GM12865 (cell line): ENCODE data around the gene PIGS.

Experiments used
- DNase-seq: peaks from one replicate; pipeline ENCODE4 v3.0.0; 2010; ENCODE audit warnings: low read depth
- H3K4me3 ChIP-seq: 2 replicates; pipeline ENCODE4 v1.5.1; 2011; ENCODE audit warnings: mild to moderate bottlenecking, low read depth, low read length, control low read depth
- TF ChIP-seq, protein P1 (sequence below): IDR thresholded peaks from 2 replicates; pipeline ENCODE4 v1.5.1; 2011; ENCODE audit warnings: low read length, control low read depth, low read depth, inconsistent platforms; ENCODE audit not compliant: insufficient read depth; ENCODE audit errors: missing control alignments

The PIGS gene

DNA sequence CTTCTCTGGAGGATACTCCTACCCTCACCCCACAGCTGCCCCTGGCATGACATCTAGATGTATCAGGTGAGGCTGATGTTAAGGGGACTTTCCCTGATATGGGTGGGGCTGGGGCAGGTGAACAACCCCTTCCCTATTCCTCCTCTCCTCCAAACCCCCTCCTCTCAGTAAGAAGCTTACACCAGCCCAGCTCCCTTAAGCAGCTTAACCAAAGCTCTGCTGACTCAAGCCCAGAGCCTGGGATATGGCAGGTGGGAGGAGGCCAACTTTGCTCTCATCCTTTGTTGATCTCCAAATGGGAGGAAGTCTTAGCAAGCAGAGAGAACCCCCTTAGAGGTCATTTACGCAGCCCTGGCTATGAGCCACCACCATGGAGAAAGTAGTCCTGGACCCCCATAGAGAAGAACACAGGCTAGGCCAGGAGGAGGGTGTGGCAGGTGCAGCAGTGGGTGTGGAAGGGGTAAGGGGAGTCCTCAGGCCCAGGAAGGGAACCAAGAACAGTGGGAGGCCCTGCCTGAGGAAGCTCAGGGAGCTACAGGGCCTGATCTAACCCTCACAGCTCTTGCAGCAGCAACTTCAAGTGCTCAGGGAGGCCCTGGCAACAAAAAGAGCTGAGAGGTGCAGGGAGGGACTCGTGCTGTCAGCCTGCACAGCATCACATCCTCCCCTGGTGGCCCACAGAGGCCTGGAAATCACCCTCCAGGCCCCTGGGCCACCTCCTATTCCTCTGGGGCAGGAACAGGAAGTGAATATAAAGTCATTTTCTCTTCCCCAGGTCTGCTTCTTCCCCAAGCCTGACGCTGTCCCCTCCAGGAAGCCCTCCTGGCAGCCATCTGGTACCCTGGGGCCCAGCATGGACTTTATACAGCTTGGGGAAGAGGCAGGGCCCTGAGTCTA lies 21.8 kb downstream of the PIGS start:
- peak; percentile 89 for DNase-seq
- peak overlapping the region; percentile 70 for H3K4me3 ChIP-seq
- TF ChIP-seq, protein P1, sequence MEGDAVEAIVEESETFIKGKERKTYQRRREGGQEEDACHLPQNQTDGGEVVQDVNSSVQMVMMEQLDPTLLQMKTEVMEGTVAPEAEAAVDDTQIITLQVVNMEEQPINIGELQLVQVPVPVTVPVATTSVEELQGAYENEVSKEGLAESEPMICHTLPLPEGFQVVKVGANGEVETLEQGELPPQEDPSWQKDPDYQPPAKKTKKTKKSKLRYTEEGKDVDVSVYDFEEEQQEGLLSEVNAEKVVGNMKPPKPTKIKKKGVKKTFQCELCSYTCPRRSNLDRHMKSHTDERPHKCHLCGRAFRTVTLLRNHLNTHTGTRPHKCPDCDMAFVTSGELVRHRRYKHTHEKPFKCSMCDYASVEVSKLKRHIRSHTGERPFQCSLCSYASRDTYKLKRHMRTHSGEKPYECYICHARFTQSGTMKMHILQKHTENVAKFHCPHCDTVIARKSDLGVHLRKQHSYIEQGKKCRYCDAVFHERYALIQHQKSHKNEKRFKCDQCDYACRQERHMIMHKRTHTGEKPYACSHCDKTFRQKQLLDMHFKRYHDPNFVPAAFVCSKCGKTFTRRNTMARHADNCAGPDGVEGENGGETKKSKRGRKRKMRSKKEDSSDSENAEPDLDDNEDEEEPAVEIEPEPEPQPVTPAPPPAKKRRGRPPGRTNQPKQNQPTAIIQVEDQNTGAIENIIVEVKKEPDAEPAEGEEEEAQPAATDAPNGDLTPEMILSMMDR: peak; percentile 24

DNA sequence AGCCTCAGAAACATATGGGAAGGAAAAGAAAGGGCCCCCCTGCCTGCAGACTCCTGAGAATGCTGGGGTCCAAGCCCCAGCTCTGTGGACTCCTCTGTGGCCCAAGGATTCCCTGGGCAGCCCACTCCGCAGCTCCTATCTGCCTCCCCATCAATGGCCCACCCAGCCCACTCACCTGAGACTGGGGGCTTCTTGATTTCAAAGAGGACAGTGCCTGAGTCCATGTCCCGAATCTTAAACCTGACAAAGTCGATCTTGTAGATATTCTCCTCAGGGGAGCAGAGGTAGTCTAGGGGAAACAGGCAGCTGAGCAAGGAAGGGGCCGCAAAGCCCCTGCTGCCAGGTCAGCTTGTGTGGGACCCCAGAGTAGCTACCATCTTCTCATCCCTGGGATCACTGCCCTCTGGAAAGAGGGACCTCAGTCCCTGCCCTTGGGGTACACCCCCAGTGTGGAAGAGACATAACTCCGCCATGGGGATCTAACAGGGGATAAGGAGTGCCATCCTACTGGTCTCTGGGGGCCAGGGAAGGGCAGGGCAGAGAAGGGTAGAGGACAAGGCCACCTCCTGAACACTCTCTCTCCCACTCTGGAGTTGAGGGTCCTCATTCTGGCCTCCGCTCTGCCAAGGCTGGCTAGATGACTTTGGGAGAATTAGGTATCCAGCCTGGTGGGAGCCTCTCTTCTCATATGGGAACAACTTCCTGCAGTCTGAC lies 22.8 kb downstream of the PIGS start:
- no peak overlapping the region for H3K4me3 ChIP-seq
- TF ChIP-seq, protein P1: no peak

DNA sequence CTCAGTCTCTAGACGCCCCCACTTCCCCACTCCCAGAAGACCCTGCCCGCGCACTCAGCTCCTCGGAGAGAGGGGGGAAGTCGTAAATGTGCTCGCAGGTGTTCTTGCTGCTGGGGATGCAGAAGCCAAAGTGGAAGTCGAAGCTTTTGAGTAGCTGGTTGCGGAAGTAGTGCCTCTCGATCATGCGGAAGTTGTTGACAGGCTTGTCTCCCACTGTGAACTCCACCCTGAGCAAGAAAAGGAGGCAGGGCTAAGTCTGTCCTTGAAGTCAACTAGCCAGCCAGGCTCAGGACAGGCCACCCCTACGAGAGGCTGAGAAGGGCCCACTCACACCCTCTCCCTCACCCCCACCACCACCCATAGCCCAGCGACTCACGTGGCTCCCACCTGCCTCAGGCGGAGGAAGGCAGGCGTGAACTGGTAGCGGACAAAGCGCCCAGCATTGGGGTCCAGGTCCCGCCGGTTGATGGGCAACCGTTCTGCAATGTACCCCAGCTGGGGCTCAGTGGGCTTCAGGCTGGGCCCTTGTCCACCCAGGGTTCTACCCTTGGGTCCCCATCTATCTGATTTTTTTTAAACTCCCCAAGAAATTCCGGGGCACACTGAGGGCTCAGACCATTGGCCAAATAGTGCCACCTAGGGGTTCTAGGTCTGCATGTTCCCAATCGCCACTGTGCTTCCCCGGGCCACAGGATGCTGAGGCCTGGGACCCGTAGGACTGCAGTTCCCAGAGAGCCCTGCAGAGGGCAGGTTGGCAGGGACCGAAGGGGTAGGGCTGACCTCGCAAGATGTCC lies 23.5 kb downstream of the PIGS start:
- peak overlapping the region; percentile 21 for H3K4me3 ChIP-seq
- TF ChIP-seq, protein P1: peak; percentile 95

More for the DNA sequence above, 22.8 kb downstream of the PIGS start:
- DNase-seq: no peak

DNA sequence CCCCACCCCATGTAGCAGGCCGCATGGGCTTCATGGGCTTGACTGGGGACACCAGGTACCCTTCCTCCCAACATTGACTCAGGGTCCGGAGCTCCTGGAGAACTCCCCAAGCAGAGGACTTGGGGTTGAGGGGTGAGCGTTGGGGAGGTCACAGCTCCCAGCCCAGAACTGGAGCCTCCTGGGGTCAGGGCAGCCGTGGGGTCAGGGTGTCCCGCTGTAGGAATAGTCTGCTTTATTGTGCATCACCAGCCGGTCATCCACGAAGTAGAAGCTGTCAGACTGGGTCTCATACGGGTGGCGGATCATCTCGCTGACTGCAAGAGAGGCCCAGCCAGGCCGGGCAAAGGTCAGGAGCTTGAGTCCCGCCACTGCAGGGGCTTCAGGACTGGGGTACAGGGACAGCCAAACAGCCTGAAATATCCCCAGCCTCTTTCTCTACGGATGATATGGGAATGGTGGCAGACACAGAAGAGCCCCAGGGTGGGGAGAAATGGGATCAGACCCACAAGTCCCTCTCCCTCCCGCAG lies 24.2 kb downstream of the PIGS start:
- no peak overlapping the region for H3K4me3 ChIP-seq
- DNase-seq: no peak
- TF ChIP-seq, protein P1: no peak

More for the DNA sequence above, 23.5 kb downstream of the PIGS start:
- DNase-seq: peak; percentile 91

DNA sequence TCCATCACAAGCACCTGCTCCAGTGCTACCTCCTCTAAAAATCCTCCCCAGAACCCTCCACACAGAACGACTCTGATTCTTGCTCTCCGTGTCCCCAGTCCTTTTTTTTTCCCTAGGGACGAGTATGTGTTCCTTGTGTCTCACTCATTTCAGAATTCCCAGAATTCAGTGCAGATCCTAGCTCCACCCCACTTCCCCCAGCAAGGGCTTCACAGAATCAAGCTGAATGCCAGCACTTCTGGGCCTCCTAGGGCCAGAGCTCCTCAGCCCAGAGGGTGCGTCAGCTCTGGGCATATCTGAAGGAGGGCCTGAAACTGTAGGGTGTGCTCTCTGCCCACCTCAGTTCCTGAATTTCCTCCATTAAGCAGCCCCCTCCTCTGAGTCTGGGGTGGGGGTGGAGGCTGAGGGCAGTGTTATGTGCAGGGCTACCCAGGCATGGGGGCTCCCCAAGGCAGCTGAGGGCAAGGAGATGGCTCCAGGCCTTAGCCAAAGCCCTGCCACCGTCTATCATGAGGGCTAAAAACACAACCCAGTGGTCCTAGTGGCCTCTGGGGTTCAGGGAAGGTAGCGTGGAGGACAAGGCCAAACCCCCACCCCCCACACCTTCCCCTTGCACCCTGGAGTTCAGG lies 25.4 kb downstream of the PIGS start:
- TF ChIP-seq, protein P1: no peak
- no peak for DNase-seq
- H3K4me3 ChIP-seq: no peak overlapping the region

DNA sequence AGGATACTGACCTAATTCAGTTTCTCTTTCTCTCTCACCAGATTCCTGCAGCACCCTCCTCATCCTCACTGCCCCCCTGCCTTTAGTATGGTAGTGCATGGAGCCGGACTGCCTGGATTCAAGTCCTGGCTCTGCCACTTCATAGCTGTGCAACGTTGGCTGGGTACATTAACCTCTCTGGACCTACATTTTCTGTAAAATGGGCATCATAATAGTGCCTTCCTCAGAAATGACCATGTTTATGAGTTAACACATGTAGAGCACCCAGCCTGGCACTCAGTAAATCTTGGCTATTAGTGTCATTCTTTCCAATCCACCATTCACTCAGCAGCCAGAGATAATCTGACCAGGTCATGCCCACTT lies 26.2 kb downstream of the PIGS start:
- TF ChIP-seq, protein P1: no peak
- no peak overlapping the region for H3K4me3 ChIP-seq
- DNase-seq: no peak
